Measurements from ENCODE around the gene CD9.
A peak's percentile ranks its signal among the peaks of the same experiment; 100 is the strongest.

Gene CD9

DNA sequence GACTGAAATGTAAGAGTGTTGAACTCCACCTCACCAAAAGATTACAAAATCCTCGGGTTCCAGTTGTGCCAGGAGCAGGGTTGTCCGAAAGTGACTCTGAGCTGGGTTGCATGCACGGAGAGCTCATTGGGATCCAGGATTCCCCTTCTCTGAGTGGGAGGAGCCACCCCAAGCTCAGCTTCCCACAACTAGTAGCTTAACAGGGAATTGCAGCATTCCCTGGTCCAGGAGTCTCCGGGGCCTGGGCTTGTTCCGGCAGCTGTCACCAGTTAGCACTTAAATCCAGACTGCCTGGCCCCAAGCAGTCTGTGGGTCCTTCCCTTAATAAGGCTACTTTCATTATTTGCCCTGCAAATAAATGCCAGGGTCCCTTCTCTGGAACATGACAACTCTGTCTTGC is 50.1 kb downstream of the CD9 start:
- DNase-seq: peak; percentile 24

DNA sequence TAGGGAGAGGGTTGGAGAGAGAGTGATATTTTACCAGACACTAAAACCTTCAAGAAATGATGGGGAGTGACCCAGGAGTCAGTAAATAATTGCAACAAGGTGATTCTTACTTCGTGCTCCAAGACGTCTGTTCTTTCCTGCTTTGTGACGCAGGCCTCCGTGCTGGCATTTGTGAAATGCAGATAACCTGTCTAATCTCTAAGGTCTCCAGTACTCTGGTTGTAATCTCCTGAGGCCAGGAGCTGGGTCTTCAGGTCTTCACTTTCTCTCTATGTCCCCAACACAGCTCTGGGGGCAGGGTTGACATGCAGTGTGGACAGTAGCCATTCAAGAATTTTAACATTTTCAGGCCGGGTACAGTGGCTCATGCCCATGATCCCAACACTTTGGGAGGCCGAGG is 53.1 kb downstream of the CD9 start:
- DNase-seq: no peak

DNA sequence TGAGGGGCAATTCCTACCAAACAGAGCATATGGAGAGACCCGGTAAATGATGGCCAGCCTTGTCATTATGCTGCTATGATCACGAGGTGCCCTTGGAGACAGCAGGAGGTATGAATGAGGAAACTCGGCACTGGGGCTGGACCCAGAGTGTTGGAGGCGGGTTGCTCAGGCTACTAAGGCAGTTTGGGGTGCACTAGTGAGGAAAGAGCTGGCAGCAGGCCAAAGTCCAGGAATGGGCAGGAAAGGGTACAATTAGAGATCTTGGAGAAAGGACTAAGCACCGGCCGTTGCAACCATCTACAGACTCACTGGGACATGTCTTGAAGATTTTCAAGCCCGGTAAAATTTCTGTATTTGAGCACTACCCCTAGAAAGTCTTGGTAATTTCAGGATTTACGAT is 54.3 kb downstream of the CD9 start:
- DNase-seq: no peak

DNA sequence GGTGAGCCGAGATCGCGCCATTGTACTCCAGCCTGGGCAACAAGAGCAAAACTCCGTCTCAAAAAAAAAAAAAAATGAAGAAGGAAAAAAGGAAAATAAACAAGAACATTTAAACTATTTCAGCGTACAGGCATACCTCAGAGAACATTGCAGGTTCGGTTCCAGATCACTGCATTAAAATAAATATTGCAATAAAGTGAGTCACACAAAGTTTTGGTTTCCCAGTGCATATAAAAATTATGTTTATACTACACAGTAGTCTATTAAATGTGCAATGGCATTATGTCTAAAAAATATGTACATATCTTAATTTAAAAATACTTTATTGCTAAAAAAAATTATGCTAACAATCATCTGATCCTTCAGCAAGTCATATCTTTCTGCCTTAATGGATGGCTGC is 56.8 kb downstream of the CD9 start:
- DNase-seq: no peak

DNA sequence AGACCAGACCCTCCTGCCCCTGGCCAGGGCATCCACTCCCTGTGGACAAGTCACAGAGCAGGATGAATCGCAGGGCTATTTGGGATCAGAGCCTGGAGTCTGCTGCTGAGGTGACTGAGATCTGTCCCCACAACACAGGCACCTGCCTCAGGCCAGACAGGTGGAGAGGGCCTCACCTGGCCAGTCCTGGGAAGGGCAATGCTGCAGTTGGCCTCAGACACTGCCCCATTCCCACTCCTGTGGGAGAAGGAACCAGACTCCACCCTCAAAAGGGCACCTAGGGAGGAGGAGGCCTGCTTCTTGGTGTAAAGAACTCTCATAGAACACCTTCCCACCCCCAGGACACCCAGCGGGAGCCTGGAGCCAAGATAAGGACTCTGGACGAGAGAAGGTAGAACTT is 62.0 kb downstream of the CD9 start:
- DNase-seq: no peak

DNA sequence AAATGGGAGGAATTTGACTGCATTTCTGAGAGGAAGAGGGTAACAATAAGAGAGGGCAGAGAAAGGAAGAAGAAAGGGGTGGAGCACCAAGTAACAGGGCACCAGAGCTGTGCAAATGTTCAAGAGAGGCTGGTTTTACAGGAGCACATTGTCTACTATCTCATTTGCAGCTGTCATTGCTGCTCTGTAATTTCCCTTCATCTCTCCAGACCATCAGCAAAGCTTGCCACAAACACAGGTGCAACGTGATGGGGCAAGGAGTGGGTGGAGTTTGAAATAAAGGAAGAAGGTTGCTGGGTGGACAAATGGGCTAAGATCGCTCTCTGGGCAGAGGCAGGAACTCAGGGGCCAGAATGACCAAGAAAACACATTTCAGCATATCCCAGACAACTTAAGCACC is 62.4 kb downstream of the CD9 start:
- DNase-seq: no peak

DNA sequence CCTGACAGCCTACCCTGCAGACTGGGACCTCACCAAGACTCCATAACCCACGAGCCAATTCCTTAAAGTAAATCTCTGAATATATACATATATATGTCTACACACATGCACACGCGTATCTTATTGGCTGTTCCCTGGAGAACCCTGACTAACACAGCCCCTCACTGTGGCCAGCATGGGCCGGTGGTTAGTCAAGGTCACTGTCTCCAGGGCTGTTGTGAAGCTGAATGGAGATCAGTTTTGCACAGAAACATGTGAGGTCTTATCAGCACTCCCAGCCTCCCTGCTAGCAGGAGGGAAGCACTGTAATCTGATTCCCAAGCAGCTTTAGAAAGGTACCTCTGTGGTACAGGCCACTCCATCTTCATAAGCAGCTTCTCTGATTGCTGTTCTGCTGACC is 63.7 kb downstream of the CD9 start:
- peak; percentile 44 for DNase-seq

DNA sequence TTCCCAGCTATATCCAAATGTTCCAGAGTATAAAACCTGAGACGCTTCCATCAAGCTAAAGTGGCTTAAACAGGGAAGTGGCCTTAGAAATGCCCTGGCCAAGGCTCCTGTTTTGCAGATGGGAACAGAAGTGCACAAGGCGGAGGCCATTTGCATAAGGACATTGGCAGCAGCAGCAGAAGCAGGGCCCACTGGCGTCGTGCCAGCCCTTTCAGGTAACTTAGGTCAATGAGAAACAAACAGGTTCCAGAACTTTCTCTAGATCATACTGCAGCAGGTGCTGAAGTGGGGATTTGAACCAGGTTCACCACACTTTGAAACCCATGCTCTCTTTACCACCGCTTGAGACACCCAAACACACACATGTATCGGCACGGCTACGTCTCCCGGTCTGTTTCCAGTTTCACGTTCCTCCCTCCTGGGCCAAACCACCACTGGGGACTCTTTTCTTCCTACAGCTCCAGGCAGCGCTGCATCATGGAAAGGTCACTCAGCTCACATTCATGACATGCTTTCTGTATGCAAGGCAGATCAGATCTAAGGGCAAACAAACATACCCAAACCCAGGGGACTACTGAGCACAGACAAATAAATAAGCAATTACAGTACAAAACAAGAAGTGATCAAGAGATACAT is 64.3 kb downstream of the CD9 start:
- no peak for DNase-seq

DNA sequence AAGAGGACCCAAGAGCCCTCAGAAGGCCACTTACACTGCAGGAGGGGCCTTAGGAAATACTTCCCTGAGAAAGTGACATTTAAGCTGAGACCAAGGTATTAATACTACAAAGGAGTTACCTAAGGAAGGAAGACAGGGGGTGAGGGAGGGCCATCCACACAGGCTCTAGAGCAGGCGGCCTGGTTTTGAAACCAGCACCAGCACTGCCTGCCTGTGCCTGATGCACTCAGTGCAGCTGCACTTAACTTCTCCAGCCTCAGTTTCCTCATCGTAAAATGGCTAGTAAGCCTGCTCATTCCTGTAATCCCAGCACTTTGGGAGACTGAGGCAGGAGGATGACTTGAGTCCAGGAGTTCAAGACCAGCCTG is 64.8 kb downstream of the CD9 start:
- DNase-seq: no peak

DNA sequence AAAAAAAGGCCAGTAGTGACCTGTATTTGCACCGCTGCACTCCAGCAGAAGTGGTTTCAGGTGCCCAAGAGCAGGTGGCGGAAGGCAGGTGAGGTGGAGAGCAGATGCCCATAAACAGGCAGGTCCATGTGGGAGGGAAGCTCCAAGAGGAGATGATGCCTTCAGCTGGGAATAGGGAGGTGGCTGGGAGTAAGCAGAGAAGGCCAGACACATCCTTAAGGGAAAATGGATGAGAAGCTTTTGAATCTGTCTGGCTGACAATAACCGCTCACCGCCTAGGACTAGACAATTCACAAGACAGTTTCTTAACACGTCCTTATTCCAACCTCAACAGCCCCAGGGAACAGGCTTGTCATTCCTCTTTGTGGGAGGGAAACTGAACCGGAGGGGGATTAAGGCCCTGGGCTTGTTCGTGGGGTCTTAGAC is 66.4 kb downstream of the CD9 start:
- no peak for DNase-seq

DNA sequence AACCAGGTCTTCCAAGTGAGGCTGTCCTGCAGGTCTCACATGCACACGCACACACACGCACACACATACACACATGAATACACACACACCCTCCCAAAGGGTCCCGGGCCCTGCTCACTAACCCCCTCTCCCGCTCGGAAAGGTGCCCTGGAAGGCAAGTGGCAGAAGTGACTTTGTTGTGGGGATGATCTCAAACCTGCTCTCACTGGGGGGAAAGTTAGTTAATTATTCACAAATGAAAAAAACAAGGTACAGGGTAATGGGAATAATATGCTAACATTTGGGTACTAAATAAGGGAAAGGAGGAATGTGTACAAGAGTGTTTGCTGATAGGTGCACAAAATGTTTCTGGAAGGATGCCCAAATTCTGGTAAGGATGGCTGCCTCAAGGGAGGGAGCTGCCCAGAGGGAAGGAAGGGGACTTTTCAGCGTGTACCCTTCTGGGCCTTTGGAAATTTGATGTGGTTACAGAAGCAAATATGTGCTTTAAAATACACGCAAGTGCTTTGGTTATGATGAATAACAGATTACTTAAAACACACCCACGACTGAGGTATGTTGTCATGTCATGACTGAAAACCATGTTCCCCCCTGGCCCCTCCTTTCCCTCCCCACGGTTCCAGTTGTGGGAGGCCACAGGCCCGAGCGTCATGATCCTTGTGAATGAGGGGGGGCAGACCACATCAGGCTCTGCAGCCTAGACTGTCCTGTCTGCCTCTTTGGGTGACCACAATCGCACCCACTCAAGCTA is 66.9 kb downstream of the CD9 start:
- peak; percentile 40 for DNase-seq

DNA sequence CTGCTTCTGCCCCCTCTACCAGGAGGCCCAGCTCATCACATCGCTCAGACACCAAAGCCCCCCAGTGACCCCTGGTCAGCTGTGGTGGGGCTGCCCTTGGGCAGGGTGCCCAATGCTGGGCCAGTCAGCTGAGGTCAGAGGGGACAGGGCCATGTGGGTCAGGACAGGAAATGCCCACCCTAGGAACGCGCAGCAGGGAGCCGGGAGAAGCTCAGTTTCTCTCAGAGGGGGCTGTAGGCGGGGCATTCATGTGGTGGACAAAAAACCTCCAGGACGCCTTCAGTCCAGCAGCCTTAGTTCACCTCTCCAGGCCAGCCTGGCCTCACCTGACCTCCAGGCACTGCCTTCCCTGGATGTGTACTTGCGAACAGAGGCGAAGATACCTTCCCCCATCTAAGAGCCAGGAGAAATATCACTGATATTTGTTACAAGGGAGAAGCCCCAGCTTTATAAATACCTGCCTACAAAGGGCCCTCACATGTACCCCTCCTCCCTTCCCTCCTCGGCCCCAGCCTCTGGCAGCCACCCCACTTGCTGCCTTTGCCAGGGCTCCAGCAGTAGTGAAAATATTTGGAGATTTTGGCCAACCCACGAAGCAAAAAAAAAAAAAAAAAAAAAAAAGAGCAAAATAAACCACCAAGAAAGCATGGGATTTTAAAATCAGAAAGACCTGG is 68.4 kb downstream of the CD9 start:
- no peak for DNase-seq

DNA sequence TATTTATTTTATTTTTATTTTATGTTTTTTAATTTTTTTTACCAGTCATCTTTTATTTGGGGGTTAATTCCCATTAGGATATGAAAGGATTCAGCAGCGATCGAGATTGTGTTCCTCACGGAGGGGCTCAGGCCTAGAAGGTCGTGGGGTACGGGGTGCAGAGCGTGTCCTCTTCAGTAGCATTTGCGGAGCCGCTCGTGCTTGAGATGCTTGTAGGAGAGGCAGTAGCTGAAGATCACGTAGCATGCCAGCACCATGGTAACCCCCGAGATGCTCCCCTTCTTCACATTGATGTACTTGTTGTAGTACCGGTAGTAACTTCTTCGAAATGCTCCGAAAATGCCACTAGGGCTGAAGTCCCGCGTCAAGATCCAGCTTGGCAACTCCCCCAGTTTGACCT is 69.8 kb downstream of the CD9 start:
- DNase-seq: no peak

DNA sequence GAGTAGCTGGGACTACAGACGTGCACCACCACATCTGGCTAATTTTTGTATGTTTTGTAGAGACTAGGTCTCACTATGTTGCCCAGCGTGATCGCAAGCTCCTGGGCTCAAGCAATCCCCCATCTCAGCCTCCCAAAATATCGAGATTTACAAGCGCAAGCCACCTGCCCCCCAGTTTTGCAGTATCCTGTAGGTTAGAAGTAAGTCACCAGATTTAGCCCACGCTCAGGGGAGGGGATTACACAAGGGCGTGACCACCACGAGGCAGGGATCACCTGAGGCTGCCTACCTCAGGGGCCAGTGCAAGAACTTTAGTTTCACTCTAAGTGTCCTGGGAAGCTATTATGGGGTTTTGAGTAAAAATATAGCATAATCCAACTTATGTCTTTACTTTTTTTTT is 71.1 kb downstream of the CD9 start:
- no peak for DNase-seq

DNA sequence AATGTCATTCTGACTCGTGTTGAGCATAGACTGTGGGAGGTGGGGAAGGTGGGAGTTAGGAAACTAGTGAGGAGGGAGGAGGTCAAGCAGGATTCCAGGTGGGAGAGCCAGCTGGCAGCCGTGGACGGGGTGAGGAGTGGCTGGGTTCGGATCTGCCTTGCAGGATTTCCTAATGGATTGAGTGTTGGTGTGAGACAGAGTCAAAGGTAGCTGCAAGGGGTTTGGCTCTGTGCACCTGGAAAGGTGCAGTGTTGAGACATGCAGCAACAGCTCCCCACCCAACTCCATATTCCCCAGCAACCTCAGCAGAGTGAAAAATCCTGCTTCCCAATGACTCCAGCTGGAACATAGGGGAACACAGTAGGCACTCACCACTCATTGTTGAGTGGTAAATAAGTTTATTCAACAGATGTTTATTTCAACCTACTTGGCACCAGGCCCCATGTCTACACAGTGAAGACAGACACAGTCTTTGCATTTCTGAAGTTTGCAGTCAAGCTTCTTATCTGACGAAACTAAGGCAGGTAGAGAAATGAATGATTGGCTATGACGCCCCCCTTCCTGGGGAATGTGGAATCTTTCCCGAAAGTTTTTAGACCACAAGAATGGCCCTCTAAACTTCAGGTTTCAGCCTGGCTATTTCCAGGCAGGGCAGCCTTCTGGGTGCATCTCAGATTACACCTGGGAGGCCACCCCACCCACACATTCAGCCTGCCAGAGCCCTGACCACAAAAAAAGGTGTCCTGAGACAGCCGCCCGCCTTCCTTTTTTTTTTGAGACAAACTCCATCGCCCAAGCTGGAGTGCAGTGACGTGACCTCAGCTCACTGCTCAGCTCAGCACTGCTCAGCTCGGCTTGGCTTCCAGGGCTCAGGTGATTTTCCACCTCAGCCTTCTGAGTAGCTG is 72.4 kb downstream of the CD9 start:
- DNase-seq: peak; percentile 86

DNA sequence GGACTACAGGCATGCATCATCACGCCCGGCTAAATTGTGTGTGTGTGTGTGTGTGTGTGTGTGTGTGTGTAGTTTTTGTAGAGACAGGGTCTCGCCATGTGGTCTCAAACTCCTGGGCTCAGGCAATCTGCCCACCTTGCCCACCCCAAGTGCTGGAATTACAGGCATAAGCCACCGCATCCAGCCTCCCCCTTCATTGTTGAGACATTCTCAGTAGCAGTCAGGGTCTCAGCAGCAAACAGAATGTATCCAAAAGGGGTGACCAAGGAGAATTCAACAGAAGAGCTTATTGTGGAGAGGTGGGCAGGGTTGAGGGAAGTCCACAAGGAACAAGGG is 73.0 kb downstream of the CD9 start:
- no peak for DNase-seq

DNA sequence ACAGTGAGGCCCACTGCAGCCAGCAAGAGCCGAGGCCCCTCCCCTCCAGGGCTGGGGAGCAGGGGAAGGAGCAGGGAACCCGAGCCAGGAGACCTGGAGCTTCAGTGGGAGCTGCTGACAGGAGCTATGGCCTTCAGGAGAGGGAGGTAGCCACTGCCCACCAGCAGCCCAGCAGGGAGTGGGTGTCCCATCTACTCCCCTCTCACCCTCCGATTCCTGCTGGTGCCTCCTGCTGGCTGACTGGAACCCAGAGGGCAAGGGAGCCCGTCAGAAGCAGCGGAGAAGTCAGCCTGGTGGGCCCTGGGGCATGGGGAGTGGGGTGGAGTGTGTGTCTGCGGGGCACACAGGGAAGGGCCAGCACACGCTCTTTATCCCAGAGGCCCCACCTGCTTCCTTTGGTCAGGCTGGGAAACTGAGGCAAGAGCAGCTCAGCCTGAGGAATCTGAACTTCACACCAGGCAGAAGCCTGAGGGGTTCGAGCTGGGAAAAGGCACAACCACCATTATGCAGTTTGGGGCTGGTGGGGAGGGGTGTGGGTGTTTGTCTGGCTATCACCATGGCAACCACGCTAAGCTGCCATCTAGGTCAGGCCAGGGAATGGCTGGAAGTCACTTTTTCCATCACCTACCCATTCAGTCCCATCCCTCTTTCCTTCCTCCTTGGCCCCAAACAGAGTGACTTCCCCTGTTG is 73.5 kb downstream of the CD9 start:
- no peak for DNase-seq

DNA sequence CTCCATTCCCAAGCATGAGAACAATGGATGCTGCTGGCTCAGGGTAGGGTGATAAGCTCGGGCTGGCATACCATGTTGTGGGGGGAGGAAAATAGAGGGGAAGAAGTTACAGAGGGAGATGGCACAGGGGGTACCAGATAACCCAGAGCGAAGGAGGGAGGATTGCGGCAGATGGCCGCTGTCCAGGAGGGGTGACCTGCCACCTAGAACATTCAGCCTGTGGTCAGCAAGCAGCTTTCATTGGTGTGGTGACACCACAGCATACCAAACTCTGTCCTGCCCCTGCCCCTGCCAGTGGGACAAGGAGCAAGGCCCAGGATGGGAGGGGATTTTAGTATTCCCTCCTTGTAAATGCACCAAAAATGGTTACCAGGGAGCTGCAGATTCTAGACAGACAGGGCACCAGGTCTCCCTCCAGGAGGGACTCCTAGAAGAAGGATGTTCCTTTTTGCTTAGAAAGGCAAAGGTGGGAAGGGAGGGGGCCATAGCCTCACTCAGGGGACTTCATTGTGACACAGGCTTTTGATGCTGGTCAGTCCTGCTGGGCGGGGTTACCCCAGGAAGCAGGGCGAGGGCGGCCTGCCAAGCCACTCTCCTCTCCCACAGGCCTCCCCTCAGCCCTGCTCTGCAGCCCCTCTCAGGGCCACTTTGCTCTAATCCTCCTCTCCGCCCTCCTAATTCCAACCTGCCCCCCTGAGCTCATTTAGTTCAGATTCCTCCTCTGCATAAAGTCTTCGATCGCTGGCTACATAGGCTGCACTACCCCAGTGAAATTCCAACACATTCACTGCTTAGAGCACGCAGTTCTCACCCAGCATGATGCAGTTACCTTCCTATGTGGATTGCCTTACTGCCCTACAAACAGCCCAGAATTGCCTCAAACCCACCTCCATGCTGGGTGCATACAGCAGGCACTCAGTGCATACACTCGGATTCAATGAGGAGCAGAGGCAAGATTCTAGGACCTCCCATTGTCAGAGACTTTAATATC is 74.3 kb downstream of the CD9 start:
- DNase-seq: no peak

DNA sequence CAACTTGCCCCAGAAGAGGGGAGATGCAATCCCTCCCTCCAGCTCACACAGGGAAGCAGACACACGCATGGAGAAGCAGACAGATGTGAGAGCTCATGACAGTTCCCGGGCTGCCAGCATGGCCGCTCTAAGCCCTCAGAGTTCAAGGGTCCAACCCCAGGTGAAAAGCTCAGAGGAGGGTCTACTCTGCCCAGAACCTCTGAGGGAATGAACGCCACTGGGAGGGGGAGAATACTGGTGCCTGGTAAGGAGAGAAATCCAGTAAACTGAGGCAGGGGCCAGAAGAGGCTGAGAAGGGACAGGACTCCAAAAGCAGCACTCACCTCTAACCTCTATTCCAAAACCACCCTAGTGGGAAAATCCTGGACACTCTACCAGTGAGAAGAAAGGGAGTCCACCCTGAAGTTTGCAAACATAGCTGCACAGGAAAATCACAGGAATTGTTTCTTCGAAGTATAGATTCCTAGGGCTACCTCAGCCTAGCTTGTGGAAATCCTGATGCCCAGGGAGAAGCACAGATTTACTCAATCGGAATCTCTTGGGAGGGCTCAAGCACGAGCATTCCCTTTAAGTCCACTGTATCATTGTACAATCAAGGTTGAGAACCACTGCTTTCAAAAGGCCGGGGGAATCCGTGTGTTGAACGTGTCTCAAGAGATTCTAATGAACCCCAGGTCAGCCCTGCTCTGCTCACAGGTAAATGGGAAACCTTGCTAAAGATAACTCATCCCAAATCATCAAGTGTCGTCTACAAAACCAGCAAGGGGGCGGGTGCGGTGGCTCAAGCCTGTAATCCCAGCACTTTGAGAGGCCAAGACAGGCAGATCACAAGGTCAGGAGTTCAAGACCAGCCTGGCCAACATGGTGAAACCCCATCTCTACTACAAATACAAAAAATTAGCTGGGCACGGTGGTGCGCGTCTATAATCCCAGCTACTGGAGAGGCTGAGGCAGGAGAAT is 76.0 kb downstream of the CD9 start:
- DNase-seq: no peak

DNA sequence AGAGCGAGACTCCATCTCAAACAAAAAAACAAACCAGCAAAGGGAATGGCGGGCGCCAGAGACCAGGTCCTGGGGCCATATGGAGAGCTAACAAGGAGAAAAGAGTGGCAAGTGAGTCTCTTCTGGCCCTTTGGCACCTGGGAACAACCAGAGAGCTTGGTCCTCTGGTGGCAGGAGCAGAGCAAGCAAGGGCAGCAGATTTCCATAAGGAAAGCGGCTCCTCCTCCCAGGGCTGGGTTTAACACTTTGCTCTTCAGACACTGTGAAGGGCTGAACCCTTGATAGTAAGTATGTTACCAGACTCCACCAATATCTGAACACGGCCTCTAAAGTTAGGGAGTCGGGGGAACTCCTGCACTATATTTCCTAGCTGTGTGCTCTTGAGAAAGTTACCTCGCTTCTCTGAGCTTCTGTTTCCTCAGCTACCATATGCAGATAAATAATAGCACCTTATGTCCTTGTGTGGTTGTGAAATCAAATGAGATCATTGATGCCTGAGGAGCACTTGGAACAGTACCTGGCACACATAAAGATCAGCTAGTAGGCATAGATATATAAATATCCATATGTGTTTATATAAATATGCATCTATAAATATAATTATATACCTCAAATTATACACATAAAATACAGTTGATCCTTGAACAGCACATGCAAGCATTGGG is 76.9 kb downstream of the CD9 start:
- DNase-seq: peak; percentile 45
